Measurements from ENCODE around the gene LRTM1.

Gene LRTM1

GRCh38 chr3:54928046-54928770, at the start of gene LRTM1:
Gene LRTM1 (minus strand): TSS chr3:54928059. CDS start chr3:54927911, 148 bp downstream.
- DNase-seq, result no peak

- DNase-seq, result no peak
These were observed 49.6 kb upstream of the LRTM1 start for GRCh38 chr3:54977439-54977838.

- no peak for DNase-seq
These were observed 43.0 kb upstream of the LRTM1 start for GRCh38 chr3:54970895-54971294.

GRCh38 chr3:54969652-54970051, 41.8 kb upstream of the LRTM1 start:
- DNase-seq, result peak; percentile 96

GRCh38 chr3:54968546-54969172, 40.8 kb upstream of the LRTM1 start:
- DNase-seq, result peak; percentile 90

- DNase-seq, result no peak
These were observed 39.9 kb upstream of the LRTM1 start for GRCh38 chr3:54967731-54968161.

GRCh38 chr3:54966979-54967378, 39.1 kb upstream of the LRTM1 start:
- DNase-seq, result peak; percentile 76

GRCh38 chr3:54965746-54966145, 37.9 kb upstream of the LRTM1 start:
- no peak for DNase-seq

- DNase-seq, result no peak
These were observed 36.2 kb upstream of the LRTM1 start for GRCh38 chr3:54964081-54964480.

GRCh38 chr3:54963641-54964040, 35.8 kb upstream of the LRTM1 start:
- no peak for DNase-seq

- no peak for DNase-seq
These were observed 34.3 kb upstream of the LRTM1 start for GRCh38 chr3:54962200-54962599.

- no peak for DNase-seq
These were observed 32.8 kb upstream of the LRTM1 start for GRCh38 chr3:54960701-54961100.

GRCh38 chr3:54960082-54960481, 32.2 kb upstream of the LRTM1 start:
- DNase-seq, result no peak

GRCh38 chr3:54957711-54958110, 29.9 kb upstream of the LRTM1 start:
- DNase-seq, result peak; percentile 46

GRCh38 chr3:54955941-54956340, 28.1 kb upstream of the LRTM1 start:
- no peak for DNase-seq

- no peak for DNase-seq
These were observed 27.6 kb upstream of the LRTM1 start for GRCh38 chr3:54955496-54955895.

- no peak for DNase-seq
These were observed 26.7 kb upstream of the LRTM1 start for GRCh38 chr3:54954521-54954920.

- no peak for DNase-seq
These were observed 26.2 kb upstream of the LRTM1 start for GRCh38 chr3:54954022-54954421.

GRCh38 chr3:54951405-54951804, 23.5 kb upstream of the LRTM1 start:
- peak; percentile 43 for DNase-seq

- DNase-seq, result no peak
These were observed 22.6 kb upstream of the LRTM1 start for GRCh38 chr3:54950391-54951003.

GRCh38 chr3:54949491-54950044, 21.7 kb upstream of the LRTM1 start:
- DNase-seq, result peak; percentile 77

- no peak for DNase-seq
These were observed 14.0 kb upstream of the LRTM1 start for GRCh38 chr3:54941690-54942362.

- DNase-seq, result no peak
These were observed 13.1 kb upstream of the LRTM1 start for GRCh38 chr3:54940971-54941370.

Data from NCI-H69 (cell line).